ENCODE measurements around the gene GRPEL1. TPM values are rescaled to one million over a fixed set of nuclear protein-coding genes. Genes with fewer than 3 reads are reported as not detected.

GRPEL1 gene
- total and polyA plus RNA-seq, 9 of the 15 experiments (the other 6 are each of a cell fraction or from before 2014, with no cell fraction given) = 43.4 to 192 (median 86.6) TPM

- TF ChIP-seq TOE1 (IDR thresholded peaks at IDR 0.05; ENCODE audit: borderline replicate concordance) = no peak
- TF ChIP-seq TOE1 (CRISPR knock-in tag; IDR thresholded peaks at IDR 0.05; ENCODE audit: borderline replicate concordance, low read depth) = no peak
- TF ChIP-seq NR2C2 (CRISPR knock-in tag; IDR thresholded peaks at IDR 0.05) = 0 out of 2 replicates have a peak, but pooled peaks have one; percentile 21
- TF ChIP-seq NR2C2 (tag; IDR thresholded peaks at IDR 0.05) = no peak
- peak; percentile 49; the same call in 1 of the 2 replicates for TF ChIP-seq ZNF766 (CRISPR knock-in tag; conservative IDR thresholded peaks at IDR 0.05)
Observed at GRCh38 chr4:7073526-7074390, 5.9 kb upstream of the GRPEL1 start (continued).

DNA sequence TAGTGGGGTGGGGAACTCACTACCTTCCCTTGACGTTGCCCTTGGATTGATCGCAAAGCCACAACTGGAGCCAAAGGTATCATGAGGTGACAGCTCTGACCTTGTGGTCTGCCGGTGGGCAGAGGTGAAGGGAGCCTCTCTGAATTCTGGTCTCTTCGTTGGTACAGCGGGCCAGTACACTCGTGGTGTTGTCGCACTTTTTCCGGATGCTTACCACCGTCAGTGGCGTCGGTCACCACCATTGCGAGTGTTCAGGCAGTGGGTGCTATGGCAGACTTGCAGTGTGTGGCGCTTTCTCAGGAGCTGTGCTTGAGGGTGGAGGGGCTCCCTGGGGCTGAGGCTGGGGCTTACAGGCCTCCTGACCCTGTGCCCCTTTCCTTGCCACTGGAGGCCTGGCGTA is 5.2 kb upstream of the GRPEL1 start:
- Histone ChIP-seq H3K27me3 (ENCODE audit: control insufficient read depth in 2 of 2, insufficient read depth in 2 of 2, low read length in 2 of 2) (no peaks in the 10 kb centered on the region), H3K4me2 (ENCODE audit: insufficient read depth, low read length) (no peak overlapping the region), H2AFZ (ENCODE audit: low read depth, low read length) (peak overlapping the region; percentile 30; the same call in 1 of the 2 replicates), H3K36me3 (ENCODE audit: control insufficient read depth, insufficient read depth, low read length) (no peaks in the 10 kb centered on the region), H3K9ac (ENCODE audit: insufficient read depth in 1 of 2, low read depth in 2 of 2, low read length in 2 of 2) (no peak overlapping the region), H3K9me3 (replicated peaks; ENCODE audit: control insufficient read depth, insufficient read depth, low read depth, low read length) (no peaks in the 10 kb centered on the region), H3K9me1 (ENCODE audit: control insufficient read depth, insufficient read depth, low read length) (no peaks in the 10 kb centered on the region), H3K4me1 (replicated peaks in 1 of 2; ENCODE audit: control insufficient read depth in 2 of 2, insufficient read depth in 2 of 2, low read length in 2 of 2) (peaks cover 4 to 37% of the 10 kb centered on the region in 2 experiments; a peak in 3 of 5 replicates), H3K79me2 (ENCODE audit: control insufficient read depth, insufficient read depth, low read length) (peaks cover 1% of the 10 kb centered on the region; the same call in 1 of the 3 replicates), H3K27ac (ENCODE audit: extremely low read depth, low read depth, low read length) (no peak overlapping the region), H3K4me3 (no peak overlapping the region), H4K20me1 (replicated peaks; ENCODE audit: control insufficient read depth, insufficient read depth, low read length) (no peaks in the 10 kb centered on the region; the same call in none of the 2 replicates)
- ChIA-PET CTCF (ENCODE audit: low intra/inter-chr PET ratio) (no interaction called here), POLR2A (interaction anchor here (1.1 kb wide), 1 partner anchor 159 kb away, joined by 3 read pairs; no protein-coding TSS in a partner anchor)
- FAIRE-seq (no peak), ATAC-seq (no peak), DNase-seq (ENCODE audit: extremely low read depth in 1 of 4, low spot score in 3 of 4) (no peak)
- 39% methylated on average over 14 of the region's 14 CpGs for WGBS (ENCODE audit: insufficient coverage, low coverage, missing lambda C conversion rate)
- TF ChIP-seq ZBED1 (IDR thresholded peaks at IDR 0.05) = no peak
- TF ChIP-seq POLR2H (tag; IDR thresholded peaks at IDR 0.05; ENCODE audit: low read depth) = no peak
- TF ChIP-seq TOE1 (IDR thresholded peaks at IDR 0.05; ENCODE audit: borderline replicate concordance) = no peak
- no peak for TF ChIP-seq TOE1 (CRISPR knock-in tag; IDR thresholded peaks at IDR 0.05; ENCODE audit: borderline replicate concordance, low read depth)
- intact Hi-C loops (cut with micrococcal nuclease) = loop anchor here (5.0 kb wide), 1 partner anchor 526 kb away; no protein-coding TSS in a partner anchor
- no TSS peak for BruUV-seq (replicated peaks)
- in situ Hi-C loops (cut with MboI) = loop anchor here (5.0 kb wide), 2 partner anchors 171 to 351 kb away; no protein-coding TSS in a partner anchor

Measured in K562 (cell line).